ENCODE data around the gene KRT72.

- TF ChIP-seq CTCF (IDR thresholded peaks at IDR 0.05) (no peak), POLR2A (IDR thresholded peaks at IDR 0.05; ENCODE audit: low read depth) (no peak), POLR2AphosphoS5 (IDR thresholded peaks at IDR 0.05) (no peak)
Measured at GRCh38 chr12:52537101-52537500, 64.2 kb downstream of the KRT72 start.

All from esophagus muscularis mucosa (tissue), 3 donors.